ENCODE results near the gene PPIF.

- no peak for TF ChIP-seq CTCF (IDR thresholded peaks at IDR 0.05)
- TF ChIP-seq POLR2A (IDR thresholded peaks at IDR 0.05): no peak
Measured at GRCh38 chr10:79329529-79329928, 17.7 kb upstream of the PPIF start.
